Ovary (tissue), 3 donors: Measurements from ENCODE around the gene TLR1.

Source experiments
- EP300 ChIP-seq: sonication (generic); formaldehyde crosslinking; IDR thresholded peaks from one replicate; pipeline ENCODE4 v1.6.1; 2017; ENCODE audit warnings: antibody characterized with exemption
- TF ChIP-seq, protein P1 (sequence below), 3 donors: fragments of 450-650 bp in 2 of 3; fragments of 200-600 bp in 1 of 3; IDR thresholded peaks; one replicate each; pipeline versions ENCODE4 v1.5.1 to v1.8.0; 2016 to 2022; ENCODE audit warnings: antibody characterized with exemption in 3 of 3, mild to moderate bottlenecking in 1 of 3
- donor health status: DM: no; HTN: no; CAD: no.

DNA sequence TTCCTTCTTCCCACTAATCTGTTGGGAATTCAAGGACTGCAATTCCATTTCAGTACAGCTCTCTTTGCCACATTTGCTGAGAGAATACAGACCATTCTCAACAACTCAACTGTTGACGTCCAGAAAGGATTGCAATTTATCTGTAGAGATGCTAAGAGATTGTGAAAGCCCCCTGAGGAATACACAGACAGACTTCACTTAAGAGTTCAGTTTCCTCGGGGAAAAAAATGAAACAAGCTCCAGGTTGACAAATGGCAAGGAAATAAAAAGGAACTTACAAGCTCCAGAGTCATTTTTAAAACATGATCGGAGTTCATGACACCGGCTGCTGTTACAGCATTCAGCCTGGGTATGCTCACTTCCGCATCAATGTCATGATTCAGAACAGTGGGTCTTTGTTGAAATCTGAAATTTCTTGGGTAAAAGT, 35.6 kb downstream of the TLR1 start:
- no peak for TF ChIP-seq EP300
- TF ChIP-seq, protein P1, sequence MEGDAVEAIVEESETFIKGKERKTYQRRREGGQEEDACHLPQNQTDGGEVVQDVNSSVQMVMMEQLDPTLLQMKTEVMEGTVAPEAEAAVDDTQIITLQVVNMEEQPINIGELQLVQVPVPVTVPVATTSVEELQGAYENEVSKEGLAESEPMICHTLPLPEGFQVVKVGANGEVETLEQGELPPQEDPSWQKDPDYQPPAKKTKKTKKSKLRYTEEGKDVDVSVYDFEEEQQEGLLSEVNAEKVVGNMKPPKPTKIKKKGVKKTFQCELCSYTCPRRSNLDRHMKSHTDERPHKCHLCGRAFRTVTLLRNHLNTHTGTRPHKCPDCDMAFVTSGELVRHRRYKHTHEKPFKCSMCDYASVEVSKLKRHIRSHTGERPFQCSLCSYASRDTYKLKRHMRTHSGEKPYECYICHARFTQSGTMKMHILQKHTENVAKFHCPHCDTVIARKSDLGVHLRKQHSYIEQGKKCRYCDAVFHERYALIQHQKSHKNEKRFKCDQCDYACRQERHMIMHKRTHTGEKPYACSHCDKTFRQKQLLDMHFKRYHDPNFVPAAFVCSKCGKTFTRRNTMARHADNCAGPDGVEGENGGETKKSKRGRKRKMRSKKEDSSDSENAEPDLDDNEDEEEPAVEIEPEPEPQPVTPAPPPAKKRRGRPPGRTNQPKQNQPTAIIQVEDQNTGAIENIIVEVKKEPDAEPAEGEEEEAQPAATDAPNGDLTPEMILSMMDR (IDR thresholded peaks at IDR 0.05) = no peak
